RWPE2 (cell line): ENCODE data around the gene NUDT1.

ENCODE experiments used
- ATAC-seq: fragments of 200-7000 bp; cut with Tn5 transposase; 3 replicates; pipeline ENCODE4 v1.9.1; 2021; ENCODE audit warnings: low read depth
- DNase-seq: peaks from one replicate; pipeline ENCODE4 v3.0.0-alpha.2; 2020; ENCODE audit warnings: low spot score
- H3K27ac ChIP-seq: fragments of 450-650 bp; 2 replicates; pipeline ENCODE4 v1.5.1; 2017; ENCODE audit warnings: mild to moderate bottlenecking; ENCODE audit not compliant: poor library complexity, severe bottlenecking
- H3K27me3 ChIP-seq: fragments of 250-450 bp; sonication (Bioruptor Pico); 2 replicates; pipeline ENCODE4 v1.5.1; 2021; ENCODE audit warnings: mild to moderate bottlenecking, moderate library complexity; ENCODE audit not compliant: insufficient read depth, poor library complexity, severe bottlenecking
- H3K36me3 ChIP-seq: fragments of 250-450 bp; sonication (Bioruptor Pico); 2 replicates; pipeline ENCODE4 v1.5.1; 2020; ENCODE audit warnings: low read depth, mild to moderate bottlenecking, moderate library complexity
- H3K4me1 ChIP-seq: fragments of 250-450 bp; sonication (Bioruptor Pico); 2 replicates; pipeline ENCODE4 v1.5.1; 2021; ENCODE audit warnings: mild to moderate bottlenecking, moderate library complexity; ENCODE audit not compliant: insufficient read depth, poor library complexity, severe bottlenecking
- H3K4me3 ChIP-seq: fragments of 250-450 bp; sonication (Bioruptor Pico); 2 replicates; pipeline ENCODE4 v1.5.1; 2021; ENCODE audit warnings: mild to moderate bottlenecking, moderate library complexity; ENCODE audit not compliant: severe bottlenecking
- H3K9me3 ChIP-seq: fragments of 250-450 bp; sonication (Bioruptor Pico); 2 replicates; pipeline ENCODE4 v1.5.1; 2021; ENCODE audit warnings: mild to moderate bottlenecking, moderate library complexity; ENCODE audit not compliant: severe bottlenecking
- TF ChIP-seq, protein P1 (sequence below): fragments of 450-650 bp; IDR thresholded peaks from one replicate; pipeline ENCODE4 v1.5.1; 2017; ENCODE audit warnings: mild to moderate bottlenecking, moderate library complexity; ENCODE audit not compliant: poor library complexity, severe bottlenecking

The NUDT1 gene

GRCh38 chr7:2210551-2211258 lies 31.3 kb upstream of the NUDT1 start:
- peaks cover 61% of the 10 kb centered on the region for H3K36me3 ChIP-seq
- TF ChIP-seq, protein P1, sequence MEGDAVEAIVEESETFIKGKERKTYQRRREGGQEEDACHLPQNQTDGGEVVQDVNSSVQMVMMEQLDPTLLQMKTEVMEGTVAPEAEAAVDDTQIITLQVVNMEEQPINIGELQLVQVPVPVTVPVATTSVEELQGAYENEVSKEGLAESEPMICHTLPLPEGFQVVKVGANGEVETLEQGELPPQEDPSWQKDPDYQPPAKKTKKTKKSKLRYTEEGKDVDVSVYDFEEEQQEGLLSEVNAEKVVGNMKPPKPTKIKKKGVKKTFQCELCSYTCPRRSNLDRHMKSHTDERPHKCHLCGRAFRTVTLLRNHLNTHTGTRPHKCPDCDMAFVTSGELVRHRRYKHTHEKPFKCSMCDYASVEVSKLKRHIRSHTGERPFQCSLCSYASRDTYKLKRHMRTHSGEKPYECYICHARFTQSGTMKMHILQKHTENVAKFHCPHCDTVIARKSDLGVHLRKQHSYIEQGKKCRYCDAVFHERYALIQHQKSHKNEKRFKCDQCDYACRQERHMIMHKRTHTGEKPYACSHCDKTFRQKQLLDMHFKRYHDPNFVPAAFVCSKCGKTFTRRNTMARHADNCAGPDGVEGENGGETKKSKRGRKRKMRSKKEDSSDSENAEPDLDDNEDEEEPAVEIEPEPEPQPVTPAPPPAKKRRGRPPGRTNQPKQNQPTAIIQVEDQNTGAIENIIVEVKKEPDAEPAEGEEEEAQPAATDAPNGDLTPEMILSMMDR, result no peak
- no peak for ATAC-seq
- H3K27me3 ChIP-seq, result no peaks in the 10 kb centered on the region
- no peaks in the 10 kb centered on the region for H3K4me1 ChIP-seq
- H3K27ac ChIP-seq, result no peak overlapping the region
- H3K9me3 ChIP-seq, result no peaks in the 10 kb centered on the region
- no peak overlapping the region for H3K4me3 ChIP-seq
- peak; percentile 41 for DNase-seq

- no peak overlapping the region for H3K27ac ChIP-seq
- ATAC-seq (no peak), DNase-seq (peak; percentile 52)
- no peaks in the 10 kb centered on the region for H3K9me3 ChIP-seq
- TF ChIP-seq, protein P1, result no peak
- peaks cover 62% of the 10 kb centered on the region for H3K36me3 ChIP-seq
- no peaks in the 10 kb centered on the region for H3K27me3 ChIP-seq
- H3K4me3 ChIP-seq, result no peak overlapping the region
- H3K4me1 ChIP-seq, result no peaks in the 10 kb centered on the region
Measured at GRCh38 chr7:2211259-2211880, 30.7 kb upstream of the NUDT1 start.

- Histone ChIP-seq H3K4me3 (no peak overlapping the region), H3K27ac (no peak overlapping the region), H3K36me3 (peaks cover 65% of the 10 kb centered on the region), H3K9me3 (no peaks in the 10 kb centered on the region), H3K27me3 (no peaks in the 10 kb centered on the region), H3K4me1 (no peaks in the 10 kb centered on the region)
- peak; percentile 58 for DNase-seq
- ATAC-seq, result no peak
- TF ChIP-seq, protein P1, result no peak
Measured at GRCh38 chr7:2211926-2212325, 30.1 kb upstream of the NUDT1 start.

DNA sequence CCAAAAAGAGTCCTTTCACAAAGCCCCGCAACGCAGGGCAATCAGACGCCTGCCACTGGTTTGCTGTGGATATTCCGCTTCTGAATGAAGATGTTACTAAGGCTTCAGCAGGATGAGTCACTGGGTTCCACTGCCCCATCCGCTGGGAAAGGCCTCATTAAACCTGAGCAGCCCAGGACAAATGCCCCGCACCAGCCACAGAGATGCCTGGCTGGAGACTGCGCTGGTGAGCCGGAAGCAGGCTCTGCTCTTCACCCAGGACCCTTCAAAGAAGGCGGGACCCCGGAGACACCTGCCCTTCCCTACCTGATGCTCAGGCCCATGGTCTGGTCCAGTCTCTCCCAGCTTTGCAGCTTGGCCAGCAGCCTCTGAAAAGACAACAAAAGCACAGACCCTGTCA lies 29.1 kb upstream of the NUDT1 start:
- TF ChIP-seq, protein P1, result no peak
- no peak for ATAC-seq
- Histone ChIP-seq H3K36me3 (peaks cover 66% of the 10 kb centered on the region), H3K9me3 (no peaks in the 10 kb centered on the region), H3K27ac (no peak overlapping the region), H3K4me3 (no peak overlapping the region), H3K4me1 (no peaks in the 10 kb centered on the region), H3K27me3 (no peaks in the 10 kb centered on the region)
- peak; percentile 38 for DNase-seq

DNA sequence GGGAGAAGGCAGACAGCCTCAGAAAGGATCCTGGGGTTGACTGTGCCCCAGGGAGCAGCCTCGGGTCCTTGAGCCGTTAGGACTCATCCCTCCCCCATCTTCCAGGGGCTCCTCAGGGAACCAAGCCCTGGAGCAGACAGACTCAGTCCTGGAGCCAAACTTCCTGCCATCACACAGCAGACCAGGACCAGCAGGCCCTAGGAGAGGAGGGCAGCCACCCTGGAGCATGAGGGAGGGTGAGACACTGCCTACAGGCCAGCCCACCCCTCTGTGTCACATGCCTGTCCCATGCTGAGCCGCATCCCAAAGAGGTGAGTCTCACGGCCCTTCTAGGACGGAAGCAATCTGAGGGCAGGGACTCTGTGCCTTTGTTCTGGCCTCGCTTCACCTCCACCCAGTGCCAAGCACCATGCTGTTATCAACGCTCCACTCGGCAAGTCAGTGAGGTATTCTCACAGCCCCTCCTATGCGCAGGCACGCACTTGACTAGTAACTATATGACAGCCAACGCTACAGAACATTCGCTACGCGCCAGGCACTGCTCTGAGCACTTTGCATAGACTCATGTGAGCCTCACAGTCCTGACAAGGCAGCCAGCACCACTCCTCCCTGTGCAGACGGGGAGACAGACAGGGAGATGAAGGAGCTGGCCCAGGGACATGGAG lies 28.3 kb upstream of the NUDT1 start:
- TF ChIP-seq, protein P1, result no peak
- H3K36me3 ChIP-seq, result peaks cover 62% of the 10 kb centered on the region
- no peak for DNase-seq

More for the DNA sequence above, 28.3 kb upstream of the NUDT1 start:
- no peak overlapping the region for H3K27ac ChIP-seq
- no peaks in the 10 kb centered on the region for H3K27me3 ChIP-seq
- no peak overlapping the region for H3K4me3 ChIP-seq
- H3K9me3 ChIP-seq, result no peaks in the 10 kb centered on the region
- H3K4me1 ChIP-seq, result no peaks in the 10 kb centered on the region
- no peak for ATAC-seq
